ENCODE results near the gene SH3GL3.

SH3GL3 gene

GRCh38 chr15:83538682-83539081, 91.5 kb downstream of the SH3GL3 start:
- DNase-seq (ENCODE audit: low read depth): no peak
- H3K4me3 ChIP-seq (ENCODE audit: low read depth, low read length): no peak overlapping the region
- no peak for TF ChIP-seq CTCF (IDR thresholded peaks at IDR 0.05; ENCODE audit: insufficient read depth, low read depth, low read length, missing control alignments)

DNA sequence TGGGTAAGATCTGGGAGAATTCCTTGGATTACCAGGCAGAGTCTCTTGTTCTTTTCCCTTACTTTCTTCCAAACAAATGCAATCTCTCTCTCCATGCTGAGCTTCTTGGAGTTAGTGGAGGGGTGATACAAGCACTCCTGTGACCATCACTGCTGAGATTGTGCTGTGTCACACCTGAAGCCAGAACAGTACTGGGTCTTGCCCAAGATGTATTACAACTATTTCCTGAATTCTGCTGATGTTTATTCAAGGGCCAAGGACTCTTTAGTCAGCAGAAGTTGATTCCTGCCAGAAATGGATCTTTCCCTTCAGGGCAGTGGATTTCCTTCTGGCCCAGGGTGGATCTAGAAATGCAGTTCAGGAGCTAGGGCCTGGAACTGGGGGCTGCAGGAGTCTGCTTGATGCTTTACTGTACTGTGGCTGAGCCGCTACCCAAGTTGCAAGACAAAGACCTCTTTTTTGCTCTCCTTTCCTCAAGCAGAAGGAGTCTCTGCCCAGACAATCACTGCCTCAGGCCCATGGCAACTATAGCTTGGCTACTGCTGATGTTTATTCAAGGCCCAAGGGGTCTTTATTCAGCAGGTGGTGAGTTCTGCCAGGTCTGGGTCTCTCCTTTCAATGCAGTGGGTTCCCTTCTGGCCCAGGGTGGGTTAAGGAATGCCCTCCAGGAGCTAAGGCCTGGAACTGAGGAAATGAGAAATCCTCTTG, 98.8 kb downstream of the SH3GL3 start:
- no peak overlapping the region for H3K4me3 ChIP-seq (ENCODE audit: low read depth, low read length)
- no peak for TF ChIP-seq CTCF (IDR thresholded peaks at IDR 0.05; ENCODE audit: insufficient read depth, low read depth, low read length, missing control alignments)
- no peak for DNase-seq (ENCODE audit: low read depth)

DNA sequence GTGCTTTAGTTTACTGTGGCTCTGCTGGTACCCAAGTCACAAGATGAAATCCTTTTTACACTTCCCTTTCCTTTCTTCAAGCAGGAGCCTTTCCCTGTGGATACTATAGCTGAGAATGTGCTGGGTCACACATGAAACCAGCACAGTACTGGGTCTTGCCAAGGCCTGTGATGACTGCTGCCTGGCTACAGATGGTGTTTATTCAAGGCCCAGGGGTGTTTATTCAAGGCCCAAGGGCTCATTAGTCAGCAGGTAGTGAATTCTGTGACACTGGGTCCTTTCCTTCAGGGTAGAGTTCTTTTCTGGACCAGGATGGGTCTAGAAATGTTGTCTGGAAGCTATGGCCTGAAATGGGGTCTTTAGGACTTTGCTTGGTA, 99.4 kb downstream of the SH3GL3 start:
- TF ChIP-seq CTCF (IDR thresholded peaks at IDR 0.05; ENCODE audit: insufficient read depth, low read depth, low read length, missing control alignments): no peak
- no peak for DNase-seq (ENCODE audit: low read depth)
- no peak overlapping the region for H3K4me3 ChIP-seq (ENCODE audit: low read depth, low read length)

DNA sequence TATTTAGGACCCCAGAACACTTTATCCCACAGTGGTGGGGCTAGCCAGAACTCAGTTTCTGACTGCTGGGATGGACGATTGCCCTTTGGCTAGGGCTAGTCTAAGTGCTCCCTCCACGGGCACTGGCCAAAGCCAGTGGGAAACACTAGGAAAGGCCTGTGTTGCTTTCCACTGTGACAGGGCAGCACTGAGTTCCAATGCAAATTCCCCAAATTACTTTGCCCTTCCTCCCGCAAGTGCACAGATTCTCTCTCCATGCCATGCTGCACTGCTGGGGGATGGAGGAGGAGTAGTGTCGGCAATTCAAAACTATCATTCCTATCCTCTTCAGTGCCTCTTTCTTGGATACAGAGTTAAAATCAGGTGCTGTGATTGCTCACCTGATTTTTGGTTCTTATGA, 100.0 kb downstream of the SH3GL3 start:
- H3K4me3 ChIP-seq (ENCODE audit: low read depth, low read length): no peak overlapping the region
- no peak for DNase-seq (ENCODE audit: low read depth)
- TF ChIP-seq CTCF (IDR thresholded peaks at IDR 0.05; ENCODE audit: insufficient read depth, low read depth, low read length, missing control alignments): no peak

DNA sequence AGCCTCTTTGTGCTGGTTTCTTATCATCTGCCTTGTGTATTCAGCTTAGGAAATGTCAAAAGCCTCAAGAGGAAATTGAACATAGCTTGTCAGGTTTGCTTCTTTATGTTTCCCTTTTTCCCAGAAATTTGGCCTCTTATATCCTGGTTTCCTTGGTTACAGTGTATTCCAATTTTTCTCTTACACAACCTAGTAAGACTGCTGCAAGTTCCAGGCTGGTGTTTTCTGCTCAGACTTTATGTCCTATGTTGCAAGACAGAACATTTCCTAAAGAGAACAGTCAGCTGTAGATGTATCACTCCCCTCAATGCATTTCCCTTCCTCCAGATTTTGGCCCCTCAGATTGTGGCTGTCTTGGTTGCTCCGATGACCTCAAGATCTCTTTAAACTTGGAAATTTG, 102.5 kb downstream of the SH3GL3 start:
- DNase-seq (ENCODE audit: low read depth): no peak
- H3K4me3 ChIP-seq (ENCODE audit: low read depth, low read length): no peak overlapping the region
- TF ChIP-seq CTCF (IDR thresholded peaks at IDR 0.05; ENCODE audit: insufficient read depth, low read depth, low read length, missing control alignments): no peak

- TF ChIP-seq CTCF (IDR thresholded peaks at IDR 0.05; ENCODE audit: insufficient read depth, low read depth, low read length, missing control alignments): no peak
- no peak overlapping the region for H3K4me3 ChIP-seq (ENCODE audit: low read depth, low read length)
- DNase-seq (ENCODE audit: low read depth): no peak
These were observed 107.4 kb downstream of the SH3GL3 start for GRCh38 chr15:83554558-83554957.

DNA sequence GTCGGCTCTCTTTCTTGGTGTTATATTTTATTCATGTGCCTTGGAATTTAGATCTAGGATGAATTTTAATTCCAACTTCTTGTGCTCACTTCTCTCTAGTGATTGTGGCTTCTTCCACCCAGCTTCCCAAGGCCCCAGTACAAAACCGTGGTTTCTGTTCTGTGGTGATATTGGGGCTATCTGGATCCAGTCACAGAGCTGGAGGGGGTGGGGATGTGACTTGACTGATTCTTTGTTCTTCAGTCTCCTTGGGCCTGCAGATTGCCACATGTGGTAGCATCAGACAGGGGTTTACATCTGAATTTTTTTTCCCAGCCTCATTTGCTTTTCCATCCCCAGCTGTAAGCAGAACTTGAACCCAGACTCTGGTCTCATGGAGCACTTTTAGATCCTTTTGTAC, 108.2 kb downstream of the SH3GL3 start:
- DNase-seq (ENCODE audit: low read depth): no peak
- no peak overlapping the region for H3K4me3 ChIP-seq (ENCODE audit: low read depth, low read length)
- no peak for TF ChIP-seq CTCF (IDR thresholded peaks at IDR 0.05; ENCODE audit: insufficient read depth, low read depth, low read length, missing control alignments)
